ENCODE measurements around the gene PRIMPOL.
A peak's percentile ranks its signal among the peaks of the same experiment; 100 is the strongest.

Gene PRIMPOL

GRCh38 chr4:184644553-184645307 lies 4.8 kb upstream of the PRIMPOL start:
- DNase-seq: no peak
- no peak overlapping the region; the same call in 1 of the 2 replicates for H3K9ac ChIP-seq (ENCODE audit: low read depth, low read length)

GRCh38 chr4:184645904-184646610 lies 3.5 kb upstream of the PRIMPOL start:
- Histone ChIP-seq H3K4me3 (ENCODE audit: low read depth in 1 of 2, low read length in 2 of 2) (no peak overlapping the region), H3K36me3 (ENCODE audit: insufficient read depth, low read length) (peaks cover 52% of the 10 kb centered on the region), H4K20me1 (ENCODE audit: insufficient read depth, low read length) (peaks cover 50% of the 10 kb centered on the region), H3K27me3 (ENCODE audit: insufficient read depth, low read length, poor library complexity) (no peaks in the 10 kb centered on the region), H3K9me3 (ENCODE audit: insufficient read depth, low read length, severe bottlenecking) (no peaks in the 10 kb centered on the region), H2AFZ (ENCODE audit: low read depth, low read length) (no peak overlapping the region), H3K9ac (ENCODE audit: low read depth, low read length) (no peak overlapping the region), H3K4me1 (ENCODE audit: insufficient read depth, low read length) (peaks cover 40% of the 10 kb centered on the region), H3K4me2 (ENCODE audit: insufficient read depth, low read length) (0 out of 2 replicates have a peak overlapping the region, but pooled peaks have one; percentile 93), H3K79me2 (ENCODE audit: insufficient read depth, low read length) (peaks cover 91% of the 10 kb centered on the region), H3K27ac (ENCODE audit: low read length) (no peak overlapping the region)
- TF ChIP-seq EZH2 (IDR thresholded peaks at IDR 0.05; ENCODE audit: borderline replicate concordance, low read depth, low read length, severe bottlenecking) (no peak), CTCF (IDR thresholded peaks at IDR 0.05; ENCODE audit: borderline replicate concordance, extremely low read depth, low read length, poor library complexity, severe bottlenecking) (no peak)
- ATAC-seq (ENCODE audit: insufficient read depth, low read depth) (no peak), DNase-seq (no peak)

More at GRCh38 chr4:184644553-184645307, 4.8 kb upstream of the PRIMPOL start:
- no peak overlapping the region for H2AFZ ChIP-seq (ENCODE audit: low read depth, low read length)
- peaks cover 94% of the 10 kb centered on the region for H3K79me2 ChIP-seq (ENCODE audit: insufficient read depth, low read length)
- peaks cover 30% of the 10 kb centered on the region for H3K4me1 ChIP-seq (ENCODE audit: insufficient read depth, low read length)
- ATAC-seq (ENCODE audit: insufficient read depth, low read depth): no peak
- no peak for TF ChIP-seq CTCF (IDR thresholded peaks at IDR 0.05; ENCODE audit: borderline replicate concordance, extremely low read depth, low read length, poor library complexity, severe bottlenecking)
- TF ChIP-seq EZH2 (IDR thresholded peaks at IDR 0.05; ENCODE audit: borderline replicate concordance, low read depth, low read length, severe bottlenecking): no peak
- no peaks in the 10 kb centered on the region for H3K9me3 ChIP-seq (ENCODE audit: insufficient read depth, low read length, severe bottlenecking)
- no peak overlapping the region for H3K27ac ChIP-seq (ENCODE audit: low read length)
- peaks cover 62% of the 10 kb centered on the region for H4K20me1 ChIP-seq (ENCODE audit: insufficient read depth, low read length)
- no peak overlapping the region for H3K4me2 ChIP-seq (ENCODE audit: insufficient read depth, low read length)
- H3K27me3 ChIP-seq (ENCODE audit: insufficient read depth, low read length, poor library complexity): no peaks in the 10 kb centered on the region
- no peak overlapping the region for H3K4me3 ChIP-seq (ENCODE audit: low read depth in 1 of 2, low read length in 2 of 2)
- H3K36me3 ChIP-seq (ENCODE audit: insufficient read depth, low read length): peaks cover 57% of the 10 kb centered on the region

GRCh38 chr4:184647266-184648053 lies 2.1 kb upstream of the PRIMPOL start:
- no peak for DNase-seq
- H3K27me3 ChIP-seq (ENCODE audit: insufficient read depth, low read length, poor library complexity): no peaks in the 10 kb centered on the region
- peaks cover 77% of the 10 kb centered on the region for H3K79me2 ChIP-seq (ENCODE audit: insufficient read depth, low read length)
- no peak for ATAC-seq (ENCODE audit: insufficient read depth, low read depth)
- peak overlapping the region; percentile 93 for H3K4me2 ChIP-seq (ENCODE audit: insufficient read depth, low read length)
- peak overlapping the region; percentile 93 for H3K27ac ChIP-seq (ENCODE audit: low read length)
- no peaks in the 10 kb centered on the region for H3K9me3 ChIP-seq (ENCODE audit: insufficient read depth, low read length, severe bottlenecking)
- peak overlapping the region; percentile 83 to 98 for H3K4me3 ChIP-seq (ENCODE audit: low read depth in 1 of 2, low read length in 2 of 2)
- peak overlapping the region; percentile 90; the same call in 1 of the 2 replicates for H2AFZ ChIP-seq (ENCODE audit: low read depth, low read length)
- H3K9ac ChIP-seq (ENCODE audit: low read depth, low read length): peak overlapping the region; percentile 95
- H3K36me3 ChIP-seq (ENCODE audit: insufficient read depth, low read length): peaks cover 42% of the 10 kb centered on the region
- TF ChIP-seq CTCF (IDR thresholded peaks at IDR 0.05; ENCODE audit: borderline replicate concordance, extremely low read depth, low read length, poor library complexity, severe bottlenecking) (no peak), EZH2 (IDR thresholded peaks at IDR 0.05; ENCODE audit: borderline replicate concordance, low read depth, low read length, severe bottlenecking) (no peak)
- peaks cover 44% of the 10 kb centered on the region for H3K4me1 ChIP-seq (ENCODE audit: insufficient read depth, low read length)
- peaks cover 41% of the 10 kb centered on the region for H4K20me1 ChIP-seq (ENCODE audit: insufficient read depth, low read length)
